Measurements from ENCODE around the gene TTC28. TPM values are rescaled to one million over a fixed set of nuclear protein-coding genes. Genes with fewer than 3 reads are reported as not detected.

The TTC28 gene
- total RNA-seq, 1 donor from 2014 or later, result 1.3 TPM

- TF ChIP-seq CTCF (IDR thresholded peaks at IDR 0.05; ENCODE audit: insufficient read depth, low read length, severe bottlenecking), result no peak
- FAIRE-seq, result no peak
- no peak for DNase-seq (ENCODE audit: low read depth)
- no peaks in the 10 kb centered on the region for H3K36me3 ChIP-seq (ENCODE audit: control insufficient read depth, insufficient read depth, low read length)
- no peaks in the 10 kb centered on the region for H3K27me3 ChIP-seq (ENCODE audit: control insufficient read depth, insufficient read depth, low read length)
- H3K4me3 ChIP-seq (ENCODE audit: low read depth, low read length), result no peak overlapping the region
Measured at GRCh38 chr22:28429711-28430110, 249.9 kb downstream of the TTC28 start.

DNA sequence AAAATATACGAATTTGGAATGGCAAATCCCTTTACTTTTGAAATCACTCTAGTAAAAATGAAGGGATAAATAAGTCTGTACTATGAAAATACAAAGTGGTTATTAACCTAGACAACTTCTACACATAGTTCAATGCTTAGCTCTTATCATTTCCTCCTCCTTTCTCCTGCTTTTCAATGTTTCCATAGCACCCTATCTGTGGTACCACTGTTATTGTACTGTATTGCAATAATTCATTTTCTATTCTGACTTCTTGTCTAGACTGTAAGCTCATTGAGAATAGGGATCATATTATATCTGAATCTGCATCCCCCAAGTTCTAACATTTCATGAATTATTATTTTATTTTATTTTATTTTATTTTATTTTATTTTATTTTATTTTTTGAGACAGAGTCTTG is 251.4 kb downstream of the TTC28 start:
- Histone ChIP-seq H3K27me3 (ENCODE audit: control insufficient read depth, insufficient read depth, low read length) (no peaks in the 10 kb centered on the region), H3K4me3 (ENCODE audit: low read depth, low read length) (no peak overlapping the region), H3K36me3 (ENCODE audit: control insufficient read depth, insufficient read depth, low read length) (no peaks in the 10 kb centered on the region)
- TF ChIP-seq CTCF (IDR thresholded peaks at IDR 0.05; ENCODE audit: insufficient read depth, low read length, severe bottlenecking), result no peak
- no peak for DNase-seq (ENCODE audit: low read depth)
- no peak for FAIRE-seq

DNA sequence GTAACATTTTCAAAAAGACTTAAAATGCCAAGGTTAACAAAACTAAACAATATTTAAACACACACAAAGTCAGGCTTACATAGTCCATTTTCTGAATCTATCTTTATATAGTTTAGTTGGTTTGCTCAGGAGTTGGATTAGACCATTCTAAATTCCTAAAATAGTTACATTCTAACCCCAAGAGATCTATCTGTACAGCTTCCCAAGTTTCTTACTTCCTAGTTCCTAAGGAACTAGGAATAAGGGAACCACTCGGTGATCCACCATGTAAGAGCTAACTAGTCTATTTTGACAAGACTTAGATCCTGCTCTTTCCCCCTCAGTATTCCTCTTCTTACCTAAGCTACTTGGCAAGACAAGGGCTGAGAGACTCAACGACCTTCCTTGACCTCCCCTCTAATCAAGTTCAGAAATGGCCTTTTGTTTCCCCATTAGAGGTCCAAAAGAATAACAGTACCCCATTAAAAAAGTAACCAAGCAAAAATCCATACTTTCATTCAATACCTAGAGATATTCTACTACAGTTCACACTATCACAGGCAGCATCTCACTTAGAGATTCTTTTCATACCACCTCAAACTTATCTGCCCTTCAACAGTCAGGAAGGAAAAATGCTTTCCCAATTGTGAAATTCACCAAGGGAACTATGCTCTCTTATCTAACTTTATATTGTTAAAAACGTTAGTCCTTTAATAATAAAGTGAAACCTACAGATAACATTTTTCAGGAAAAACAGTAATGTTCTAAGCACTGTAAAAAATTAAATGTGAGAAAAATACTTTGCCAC is 253.1 kb downstream of the TTC28 start:
- H3K4me3 ChIP-seq (ENCODE audit: low read depth, low read length), result no peak overlapping the region
- DNase-seq (ENCODE audit: low read depth) (no peak), FAIRE-seq (no peak)
- no peak for TF ChIP-seq CTCF (IDR thresholded peaks at IDR 0.05; ENCODE audit: insufficient read depth, low read length, severe bottlenecking)
- no peaks in the 10 kb centered on the region for H3K27me3 ChIP-seq (ENCODE audit: control insufficient read depth, insufficient read depth, low read length)
- H3K36me3 ChIP-seq (ENCODE audit: control insufficient read depth, insufficient read depth, low read length), result no peaks in the 10 kb centered on the region

GRCh38 chr22:28425211-28425610 is 254.4 kb downstream of the TTC28 start:
- DNase-seq (ENCODE audit: low read depth) (no peak), FAIRE-seq (no peak)
- Histone ChIP-seq H3K4me3 (ENCODE audit: low read depth, low read length) (no peak overlapping the region), H3K36me3 (ENCODE audit: control insufficient read depth, insufficient read depth, low read length) (no peaks in the 10 kb centered on the region), H3K27me3 (ENCODE audit: control insufficient read depth, insufficient read depth, low read length) (no peaks in the 10 kb centered on the region)
- no peak for TF ChIP-seq CTCF (IDR thresholded peaks at IDR 0.05; ENCODE audit: insufficient read depth, low read length, severe bottlenecking)

- H3K4me3 ChIP-seq (ENCODE audit: low read depth, low read length), result no peak overlapping the region
- no peak for DNase-seq (ENCODE audit: low read depth)
- H3K27me3 ChIP-seq (ENCODE audit: control insufficient read depth, insufficient read depth, low read length), result peaks cover 2% of the 10 kb centered on the region
- no peaks in the 10 kb centered on the region for H3K36me3 ChIP-seq (ENCODE audit: control insufficient read depth, insufficient read depth, low read length)
- no peak for FAIRE-seq
- TF ChIP-seq CTCF (IDR thresholded peaks at IDR 0.05; ENCODE audit: insufficient read depth, low read length, severe bottlenecking), result no peak
Measured at GRCh38 chr22:28424427-28425080, 255.1 kb downstream of the TTC28 start.

All from bronchial epithelial cell (primary cell).